ENCODE measurements around the gene ACOT7.

- no peak for TF ChIP-seq CTCF (conservative IDR thresholded peaks at IDR 0.05; ENCODE audit: low read length)
- no peak for TF ChIP-seq EZH2phosphoT487 (IDR thresholded peaks at IDR 0.05; ENCODE audit: borderline replicate concordance, low read depth, low read length)
Measured at GRCh38 chr1:6391951-6392808, 1.4 kb downstream of the ACOT7 start.

Data from OCI-LY7 (cell line).